ENCODE data around the gene TMEM39B.
"Not testable (repeated sequence)": the region's sequence is repeated elsewhere in the genome, so short reads cannot be mapped to it uniquely, and the experiment has no call there.

The TMEM39B gene

GRCh38 chr1:32071758-32072621 lies 749 bp upstream of the TMEM39B start:
- peak in 1 of 14 donors; percentile 33 for DNase-seq

- DNase-seq: no peak
These were observed 825 bp downstream of the TMEM39B start for GRCh38 chr1:32073299-32074229.

- DNase-seq: no peak
These were observed 2.1 kb downstream of the TMEM39B start for GRCh38 chr1:32074841-32075240.

- DNase-seq: peak in 1 of 14 donors; percentile 7
These were observed 4.7 kb downstream of the TMEM39B start for GRCh38 chr1:32077451-32077850.

- no peak for DNase-seq
These were observed 9.3 kb downstream of the TMEM39B start for GRCh38 chr1:32082022-32082421.

GRCh38 chr1:32086381-32086780 lies 13.6 kb downstream of the TMEM39B start:
- DNase-seq: not testable (repeated sequence)

- DNase-seq: no peak
These were observed 18.4 kb downstream of the TMEM39B start for GRCh38 chr1:32091176-32091575.

GRCh38 chr1:32091591-32091990 lies 18.9 kb downstream of the TMEM39B start:
- DNase-seq: no peak

GRCh38 chr1:32094746-32095521 lies 22.2 kb downstream of the TMEM39B start:
- no peak for DNase-seq

GRCh38 chr1:32099426-32099825 lies 26.7 kb downstream of the TMEM39B start:
- no peak for DNase-seq

GRCh38 chr1:32100359-32100758 lies 27.6 kb downstream of the TMEM39B start:
- peak in 4 of 14 donors; percentile 6 to 44 (median 16) for DNase-seq

- no peak for DNase-seq
These were observed 28.3 kb downstream of the TMEM39B start for GRCh38 chr1:32100807-32101708.

- no peak for DNase-seq
These were observed 31.4 kb downstream of the TMEM39B start for GRCh38 chr1:32104127-32104526.

- DNase-seq: no peak
These were observed 32.6 kb downstream of the TMEM39B start for GRCh38 chr1:32105338-32105737.

GRCh38 chr1:32106663-32107275 lies 34.0 kb downstream of the TMEM39B start:
- DNase-seq: no peak

GRCh38 chr1:32107742-32108661 lies 35.3 kb downstream of the TMEM39B start, which contains the start of gene KPNA6:
KPNA6 (plus strand) TSS chr1:32108056; CDS start chr1:32108131, 75 bp downstream.
- peak; percentile 9 to 88 (median 84) for DNase-seq

- no peak for DNase-seq
These were observed 38.4 kb downstream of the TMEM39B start for GRCh38 chr1:32111040-32111623.

- no peak for DNase-seq
These were observed 39.0 kb downstream of the TMEM39B start for GRCh38 chr1:32111789-32112188.

- DNase-seq: no peak
These were observed 40.2 kb downstream of the TMEM39B start for GRCh38 chr1:32112806-32113375.

Measured in C1 segment of cervical spinal cord (tissue), 14 donors.